GM12878 (cell line): ENCODE measurements around the gene MYOCD. TPM values are rescaled to one million over a fixed set of nuclear protein-coding genes. Genes with fewer than 3 reads are reported as not detected.

Experiments used
- ATAC-seq: fragments of 200-7000 bp; cut with Tn5 transposase; 3 replicates; pipeline ENCODE4 v1.9.1; 2020; ENCODE audit warnings: mild to moderate bottlenecking, moderate library complexity
- BruUV-seq: library from RNA; stranded (reverse); fragments of 400-500 nt; replicated peaks from 2 replicates; lab custom pipeline; 2021; lab: Mats Ljungman, UMichigan
- CTCF ChIA-PET: fragments of 300-600 bp; sonication (Branson Sonifier 250); formaldehyde crosslinking; extraction: SDS; loops from one replicate; lab custom pipeline; 2021; ENCODE audit warnings: inconsistent platforms; lab: Yijun Ruan, JAX
- POLR2A ChIA-PET: fragments of 350-600 bp; formaldehyde crosslinking; extraction: SDS; loops from one replicate; lab custom pipeline; 2021; ENCODE audit warnings: inconsistent platforms; lab: Charles Lee
- RAD21 ChIA-PET: fragments of 300-600 bp; sonication (Branson Sonifier 250); formaldehyde crosslinking; loops from one replicate; lab custom pipeline; 2023; ENCODE audit warnings: antibody characterized with exemption; ENCODE audit not compliant: unreplicated experiment; lab: Charles Lee
- SMC1A ChIA-PET: fragments of 300-600 bp; sonication (Branson Sonifier 250); formaldehyde crosslinking; loops from one replicate; lab custom pipeline; 2023; ENCODE audit not compliant: unreplicated experiment, uncharacterized antibody; lab: Charles Lee
- DNase-seq: peaks from one replicate; pipeline ENCODE4 v3.0.0-alpha.2; 2011; ENCODE audit warnings: low read depth, low spot score
- FAIRE-seq: peaks from 3 replicates; lab custom pipeline; 2011; peaks lifted over from hg19 to GRCh38; lab: Jason Lieb, UNC
- H2AFZ ChIP-seq: 2 replicates; pipeline ENCODE4 v1.6.0; 2011; ENCODE audit warnings: low read depth, low read length, control low read depth; ENCODE audit not compliant: control insufficient read depth
- H3K27ac ChIP-seq: 2 replicates; pipeline ENCODE4 v1.5.1; 2011; ENCODE audit warnings: control low read depth; ENCODE audit not compliant: control insufficient read depth, insufficient read depth
- H3K27me3 ChIP-seq, 2 experiments: replicated peaks in 1 of 2; 2 replicates each; pipeline versions ENCODE4 v1.6.0 to v1.6.1; 2011; ENCODE audit warnings: low read length in 1 of 2; ENCODE audit not compliant: control insufficient read depth in 2 of 2, insufficient read depth in 2 of 2
- H3K36me3 ChIP-seq, 2 experiments: 2 replicates each; pipeline ENCODE4 v1.5.1; 2011; ENCODE audit warnings: low read length in 1 of 2; ENCODE audit not compliant: control insufficient read depth in 2 of 2, insufficient read depth in 2 of 2
- H3K4me1 ChIP-seq: 2 replicates; pipeline ENCODE4 v1.6.1; 2011; ENCODE audit warnings: mild to moderate bottlenecking, low read length, moderate library complexity, mixed read lengths; ENCODE audit not compliant: control insufficient read depth, insufficient read depth
- H3K4me2 ChIP-seq: 2 replicates; pipeline ENCODE4 v1.6.0; 2011; ENCODE audit warnings: control low read depth; ENCODE audit not compliant: control insufficient read depth, insufficient read depth
- H3K4me3 ChIP-seq: fragments of 200-600 bp; sonication (generic); 2 replicates; pipeline ENCODE4 v1.5.1; 2016
- H3K79me2 ChIP-seq: 2 replicates; pipeline ENCODE4 v1.6.0; 2011; ENCODE audit warnings: low read length; ENCODE audit not compliant: control insufficient read depth, insufficient read depth
- H3K9ac ChIP-seq: 2 replicates; pipeline ENCODE4 v1.8.0; 2011; ENCODE audit warnings: low read length, control low read depth, mixed read lengths; ENCODE audit not compliant: control insufficient read depth, insufficient read depth
- H3K9me3 ChIP-seq: replicated peaks from 3 replicates; pipeline ENCODE4 v1.5.1; 2011; ENCODE audit warnings: mild to moderate bottlenecking, low read length; ENCODE audit not compliant: control insufficient read depth, insufficient read depth
- H4K20me1 ChIP-seq: 2 replicates; pipeline ENCODE4 v1.6.0; 2011; ENCODE audit not compliant: control insufficient read depth, insufficient read depth
- BCL11A ChIP-seq: IDR thresholded peaks from 2 replicates; pipeline ENCODE4 v1.6.1; 2011; ENCODE audit warnings: low read depth, low read length
- BMI1 ChIP-seq: fragments of 450-650 bp; IDR thresholded peaks from 2 replicates; pipeline ENCODE4 v1.6.1; 2016; ENCODE audit warnings: mild to moderate bottlenecking, moderate library complexity, borderline replicate concordance
- CREB1 ChIP-seq: IDR thresholded peaks from 2 replicates; pipeline ENCODE4 v1.6.1; 2012; ENCODE audit warnings: low read depth, mild to moderate bottlenecking, inconsistent platforms
- CREM ChIP-seq: IDR thresholded peaks from 2 replicates; pipeline ENCODE4 v1.6.1; 2014; ENCODE audit warnings: antibody characterized with exemption, low read depth
- E4F1 ChIP-seq: fragments of 450-650 bp; IDR thresholded peaks from 2 replicates; pipeline ENCODE4 v1.6.1; 2018; ENCODE audit warnings: borderline replicate concordance, mild to moderate bottlenecking; ENCODE audit not compliant: partially characterized antibody
- EED ChIP-seq: sonication (generic); IDR thresholded peaks from 2 replicates; pipeline ENCODE4 v1.6.1; 2016; ENCODE audit warnings: antibody characterized with exemption, low read depth
- JUND ChIP-seq: IDR thresholded peaks from 2 replicates; pipeline ENCODE4 v1.6.1; 2012; ENCODE audit warnings: low read depth, mild to moderate bottlenecking, low read length, improper control_type of control experiment, moderate library complexity
- KLF5 ChIP-seq: fragments of 450-650 bp; IDR thresholded peaks from 2 replicates; pipeline ENCODE4 v1.6.1; 2014; ENCODE audit warnings: mild to moderate bottlenecking; ENCODE audit not compliant: partially characterized antibody
- MTA3 ChIP-seq: IDR thresholded peaks from 2 replicates; pipeline ENCODE4 v1.6.1; 2012; ENCODE audit warnings: low read length, inconsistent platforms, borderline replicate concordance
- MYC ChIP-seq: IDR thresholded peaks from 2 replicates; pipeline ENCODE4 v1.6.1; 2011; ENCODE audit warnings: mild to moderate bottlenecking, low read length, moderate library complexity, inconsistent platforms; ENCODE audit not compliant: insufficient read depth, insufficient replicate concordance, insufficient read length, severe bottlenecking
- NBN ChIP-seq: fragments of 450-650 bp; IDR thresholded peaks from 2 replicates; pipeline ENCODE4 v1.6.1; 2016
- NFYA ChIP-seq: IDR thresholded peaks from 2 replicates; pipeline ENCODE4 v1.6.1; 2011; ENCODE audit warnings: low read depth, mild to moderate bottlenecking, low read length, improper control_type of control experiment, borderline replicate concordance
- NFYB ChIP-seq: IDR thresholded peaks from 2 replicates; pipeline ENCODE4 v1.6.1; 2011; ENCODE audit warnings: low read depth, mild to moderate bottlenecking, low read length, improper control_type of control experiment, moderate library complexity; ENCODE audit not compliant: insufficient read depth
- POLR2A ChIP-seq: IDR thresholded peaks from 2 replicates; pipeline ENCODE4 v1.6.1; 2011; ENCODE audit warnings: low read depth, mild to moderate bottlenecking, low read length
- RCOR1 ChIP-seq: conservative IDR thresholded peaks from 2 replicates; pipeline ENCODE4 v1.6.1; 2012; ENCODE audit warnings: low read depth, low read length, improper control_type of control experiment
- SP1 ChIP-seq: IDR thresholded peaks from one replicate; pipeline ENCODE4 v1.6.1; 2011; ENCODE audit warnings: low read depth, low read length
- SPI1 ChIP-seq: IDR thresholded peaks from 2 replicates; pipeline ENCODE4 v1.6.1; 2011; ENCODE audit warnings: low read depth, mild to moderate bottlenecking, low read length, moderate library complexity, borderline replicate concordance; ENCODE audit not compliant: insufficient read depth
- TBL1XR1 ChIP-seq: IDR thresholded peaks from 2 replicates; pipeline ENCODE4 v1.6.1; 2012; ENCODE audit warnings: low read depth, low read length, improper control_type of control experiment
- ZNF207 ChIP-seq: fragments of 450-650 bp; IDR thresholded peaks from 2 replicates; pipeline ENCODE4 v1.6.1; 2014; ENCODE audit warnings: antibody characterized with exemption, mild to moderate bottlenecking, borderline replicate concordance
- ZNF384 ChIP-seq: IDR thresholded peaks from 2 replicates; pipeline ENCODE4 v1.6.1; 2012; ENCODE audit warnings: low read depth, mild to moderate bottlenecking, low read length, improper control_type of control experiment, borderline replicate concordance
- WGBS: methylation state at CpG from one replicate; pipeline ENCODE4 v1.1.6; 2016; ENCODE audit warnings: low lambda C conversion rate; ENCODE audit not compliant: insufficient replicate concordance, insufficient coverage; ENCODE audit errors: missing lambda C conversion rate; 5-methylcytosine and 5-hydroxymethylcytosine counted together
- in situ Hi-C: fragments of 300-500 bp; cut with MboI; formaldehyde crosslinking; loops from 9 replicates; pipeline ENCODE4 v1.14.3; 2018; ENCODE audit warnings: mixed read lengths
- intact Hi-C: fragments of 100-400 bp; cut with micrococcal nuclease; formaldehyde crosslinking; loops from one replicate; pipeline ENCODE4 v1.14.2; 2022; ENCODE audit not compliant: unreplicated experiment
- polyA plus RNA-seq, 11 experiments: library from polyadenylated mRNA; depleted of rRNA in 4 of 11; unstranded in 6 of 11; stranded (reverse) in 5 of 11; fragments of >200 nt; fragmentation: Nextera tagmentation in 4 of 11; fragmentation: Illumina TruSeq in 1 of 11; extraction: Ambion mirVana in 4 of 11; extraction: Trizol in 1 of 11; gene quantifications; 1 replicate in 1 of 11; 2 replicates in 10 of 11; pipeline versions ENCODE4 v1.2.1 to v1.2.3, GENCODE V29; 2011 to 2016; ENCODE audit warnings: inconsistent platforms in 2 of 11, missing spikeins in 2 of 11, low read depth in 1 of 11
- total RNA-seq, 4 experiments: library from RNA; depleted of rRNA in 3 of 4; stranded (reverse); fragments of >200 nt in 3 of 4; fragmentation: Illumina TruSeq in 1 of 4; extraction: Trizol in 1 of 4; gene quantifications; 2 replicates each; pipeline versions ENCODE4 v1.2.1 to v1.2.3, GENCODE V29; 2013 to 2021

Gene MYOCD
- total and polyA plus RNA-seq, 10 of the 15 experiments (the other 5 are each of a cell fraction or from before 2014, with no cell fraction given): not detected

GRCh38 chr17:12730931-12731521 lies 65.3 kb downstream of the MYOCD start (continued):
- TF ChIP-seq NFYB (no peak), RCOR1 (no peak), BCL11A (no peak), CREM (no peak)

- no TSS peak for BruUV-seq
- no peak overlapping the region for H2AFZ ChIP-seq
- no peak for TF ChIP-seq POLR2A
- no peak for TF ChIP-seq EED
- TF ChIP-seq SPI1: no peak
- no peak for TF ChIP-seq NFYA
- no peak for TF ChIP-seq MYC
- no peak for TF ChIP-seq ZNF207
- TF ChIP-seq TBL1XR1: no peak
- TF ChIP-seq BMI1: no peak
- no peak for TF ChIP-seq CREB1
- TF ChIP-seq KLF5: no peak
- no peak for TF ChIP-seq ZNF384
- TF ChIP-seq E4F1: no peak
- TF ChIP-seq NBN: no peak
- no peak for TF ChIP-seq MTA3
- no peak for TF ChIP-seq JUND
- TF ChIP-seq SP1: no peak
- H3K27ac ChIP-seq: no peak overlapping the region
- no peaks in the 10 kb centered on the region for H4K20me1 ChIP-seq
- no peaks in the 10 kb centered on the region for H3K27me3 ChIP-seq
- no peaks in the 10 kb centered on the region for H3K4me1 ChIP-seq
- in situ Hi-C loops: no loop called here
- intact Hi-C loops: no loop called here
- no peaks in the 10 kb centered on the region for H3K9me3 ChIP-seq
- SMC1A ChIA-PET: no interaction called here
- no peaks in the 10 kb centered on the region for H3K36me3 ChIP-seq
- POLR2A ChIA-PET: no interaction called here
- ATAC-seq: no peak
- WGBS: 50% methylated on average over 8 of the region's 8 CpGs
- no peak for DNase-seq
- RAD21 ChIA-PET: no interaction called here
- CTCF ChIA-PET: no interaction called here
- H3K4me3 ChIP-seq: no peak overlapping the region
- H3K4me2 ChIP-seq: no peak overlapping the region
- H3K79me2 ChIP-seq: no peaks in the 10 kb centered on the region
- no peak for FAIRE-seq
- H3K9ac ChIP-seq: no peak overlapping the region
Observed at GRCh38 chr17:12731839-12732238, 66.1 kb downstream of the MYOCD start.
